Activated T-cell treated with anti-CD3 and anti-CD28 coated beads, Interleukin-2, amount 50 U/mL, for 72 hours (primary cell): ENCODE results near the gene SUPT20H. TPM values are rescaled to one million over a fixed set of nuclear protein-coding genes. Genes with fewer than 3 reads are reported as not detected.

Experiments
- ATAC-seq, 2 donors: fragments of 150-1000 bp; cut with Tn5 transposase; replicated peaks in 1 of 2; 2 replicates each; pipeline ENCODE4 v1.10.0; 2021; ENCODE audit warnings: moderate library complexity in 2 of 2, mild to moderate bottlenecking in 1 of 2
- DNase-seq, 2 donors: peaks; one replicate each; pipeline ENCODE4 v3.0.0; 2021 to 2022; ENCODE audit warnings: mixed read lengths in 1 of 2
- H3K27ac Mint-ChIP-seq: one replicate; pipeline ENCODE4 v1.8.0; 2022; ENCODE audit warnings: mild to moderate bottlenecking, moderate library complexity, mixed read lengths
- H3K27me3 Mint-ChIP-seq: one replicate; pipeline ENCODE4 v1.8.0; 2022; ENCODE audit warnings: low read depth, mixed read lengths
- H3K36me3 Mint-ChIP-seq, 2 donors: one replicate each; pipeline ENCODE4 v1.8.0; 2022; ENCODE audit warnings: mixed read lengths in 2 of 2, mild to moderate bottlenecking in 1 of 2; ENCODE audit not compliant: insufficient read depth in 2 of 2
- H3K4me1 Mint-ChIP-seq: one replicate; pipeline ENCODE4 v1.8.0; 2022; ENCODE audit warnings: low read depth, mixed read lengths
- H3K4me3 Mint-ChIP-seq, 2 donors: one replicate each; pipeline ENCODE4 v1.8.0; 2022; ENCODE audit warnings: mild to moderate bottlenecking in 2 of 2, mixed read lengths in 2 of 2, moderate library complexity in 2 of 2
- H3K9me3 Mint-ChIP-seq, 2 donors: one replicate each; pipeline ENCODE4 v1.8.0; 2022; ENCODE audit warnings: mixed read lengths in 2 of 2
- total RNA-seq, 2 donors: library from RNA; stranded (reverse); gene quantifications; one replicate each; pipeline ENCODE4 v1.2.3, GENCODE V29; 2022

Gene SUPT20H
- total RNA-seq, 2 donors from 2014 or later = 76.6 to 89.6 TPM

DNA sequence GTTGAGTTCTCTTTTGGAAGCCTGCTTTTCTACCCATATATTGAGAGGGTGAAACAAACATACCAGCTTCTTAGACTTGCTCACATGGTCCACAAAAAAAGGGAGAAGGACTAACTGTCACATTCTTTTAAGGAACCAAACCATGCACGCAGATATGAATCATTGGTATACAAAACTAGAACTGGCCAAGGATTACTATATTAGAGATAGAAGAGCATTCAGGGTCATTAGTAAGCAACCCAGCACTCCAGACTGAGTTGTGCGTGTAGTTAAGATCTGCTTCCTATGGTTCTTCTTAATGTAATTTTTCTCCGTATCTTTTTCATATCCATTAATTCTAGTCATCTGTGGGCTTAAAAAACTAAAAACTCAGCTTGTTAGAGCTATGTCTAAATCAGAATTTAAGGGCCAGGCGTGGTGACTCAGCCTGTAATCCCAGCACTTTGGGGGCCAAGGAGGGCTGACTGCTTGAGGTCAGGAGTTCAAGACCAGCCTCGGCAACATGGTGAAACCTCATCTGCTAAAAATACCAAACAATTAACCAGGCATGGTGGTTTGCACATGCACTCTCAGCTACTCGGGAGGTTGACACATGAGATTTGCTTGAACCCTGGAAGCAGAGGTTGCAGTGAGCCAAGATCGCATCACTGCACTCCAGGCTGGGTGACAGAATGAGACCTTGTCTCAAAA lies 80.0 kb downstream of the SUPT20H start:
- Mint-ChIP-seq H3K36me3 (peaks cover 6 to 18% of the 10 kb centered on the region in 2 donors), H3K4me3 (no peak overlapping the region), H3K4me1 (no peaks in the 10 kb centered on the region), H3K9me3 (peaks cover 0 to 2% of the 10 kb centered on the region in 2 donors), H3K27me3 (no peaks in the 10 kb centered on the region), H3K27ac (no peak overlapping the region)
- ATAC-seq (no peak), DNase-seq (no peak)

DNA sequence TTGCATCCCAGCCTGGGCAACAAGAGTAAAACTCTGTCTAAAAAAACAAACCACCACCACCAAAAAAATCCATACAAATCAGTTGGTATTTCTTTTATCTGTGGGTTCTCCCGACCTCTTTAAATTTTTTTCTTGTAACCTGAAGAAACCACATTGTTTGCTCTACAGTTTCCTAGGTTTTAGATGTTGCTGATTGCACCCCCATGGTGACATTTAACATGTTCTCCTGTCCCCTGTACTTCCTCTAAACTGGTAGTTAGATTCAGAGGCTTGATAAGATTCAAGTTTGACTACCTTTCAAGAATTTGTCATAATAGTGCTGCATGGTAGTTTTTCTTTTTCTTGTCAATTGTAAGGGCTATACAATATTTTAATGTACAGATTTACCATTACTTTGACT lies 84.3 kb downstream of the SUPT20H start:
- H3K27ac Mint-ChIP-seq = no peak overlapping the region

DNA sequence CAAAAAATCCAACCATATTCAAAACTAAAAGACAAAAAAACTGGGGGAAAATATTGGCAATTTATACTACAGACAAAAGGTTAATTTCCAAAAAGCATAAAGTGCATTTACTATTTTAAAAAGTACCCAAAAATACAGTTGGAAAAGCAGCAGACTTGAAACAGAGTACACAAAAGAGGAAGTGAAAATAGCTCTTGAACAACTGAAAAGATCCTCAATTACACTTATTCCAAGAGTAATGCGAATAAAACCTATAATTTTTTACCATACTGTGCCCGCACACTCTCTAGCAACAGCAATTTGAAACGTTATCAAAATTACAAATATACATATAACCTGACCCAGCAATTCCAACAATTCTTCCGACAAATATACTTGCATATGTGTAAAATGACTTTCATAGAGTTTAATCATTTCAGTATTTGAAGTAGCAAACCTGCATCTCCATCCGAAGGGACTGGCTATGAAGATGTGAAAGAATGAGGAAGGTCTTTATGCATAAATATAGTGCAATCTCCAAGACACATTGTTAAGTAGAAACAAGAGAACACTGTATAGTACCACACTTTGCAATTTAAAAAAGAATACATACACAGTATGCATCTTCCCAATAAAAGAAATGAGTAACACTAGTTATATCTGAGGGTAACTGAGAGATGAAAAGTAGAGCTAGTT lies 85.7 kb downstream of the SUPT20H start:
- peaks cover 10 to 32% of the 10 kb centered on the region in 2 donors for H3K36me3 Mint-ChIP-seq
- peaks cover 0 to 2% of the 10 kb centered on the region in 2 donors for H3K9me3 Mint-ChIP-seq
- H3K4me3 Mint-ChIP-seq = no peak overlapping the region
- no peak for ATAC-seq
- no peaks in the 10 kb centered on the region for H3K27me3 Mint-ChIP-seq
- DNase-seq = no peak
- no peaks in the 10 kb centered on the region for H3K4me1 Mint-ChIP-seq
- H3K27ac Mint-ChIP-seq = peak overlapping the region; percentile 18

More for the DNA sequence above, 84.3 kb downstream of the SUPT20H start:
- Mint-ChIP-seq H3K9me3 (peaks cover 0 to 2% of the 10 kb centered on the region in 2 donors), H3K27me3 (no peaks in the 10 kb centered on the region), H3K4me3 (no peak overlapping the region), H3K36me3 (peaks cover 10 to 28% of the 10 kb centered on the region in 2 donors), H3K4me1 (no peaks in the 10 kb centered on the region)
- no peak for ATAC-seq
- no peak for DNase-seq

DNA sequence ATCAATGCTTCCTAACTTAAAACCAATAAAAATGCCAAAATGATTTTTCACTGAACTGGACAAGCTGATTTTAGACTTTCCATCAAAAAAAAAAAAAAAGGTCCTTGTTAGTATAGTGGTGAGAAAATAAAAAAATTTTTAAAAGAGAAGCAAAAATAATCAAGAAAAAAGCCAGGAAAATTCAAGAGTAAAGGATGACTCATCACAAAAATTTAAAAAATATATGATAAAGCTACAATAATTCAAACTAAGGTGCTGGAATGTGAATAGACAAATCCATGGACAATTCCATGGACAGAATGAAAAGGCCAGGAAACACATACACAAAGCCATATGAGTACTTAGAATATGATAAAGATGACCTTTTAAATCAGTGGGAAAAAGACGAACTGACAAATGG lies 86.5 kb downstream of the SUPT20H start:
- H3K27me3 Mint-ChIP-seq = no peaks in the 10 kb centered on the region

DNA sequence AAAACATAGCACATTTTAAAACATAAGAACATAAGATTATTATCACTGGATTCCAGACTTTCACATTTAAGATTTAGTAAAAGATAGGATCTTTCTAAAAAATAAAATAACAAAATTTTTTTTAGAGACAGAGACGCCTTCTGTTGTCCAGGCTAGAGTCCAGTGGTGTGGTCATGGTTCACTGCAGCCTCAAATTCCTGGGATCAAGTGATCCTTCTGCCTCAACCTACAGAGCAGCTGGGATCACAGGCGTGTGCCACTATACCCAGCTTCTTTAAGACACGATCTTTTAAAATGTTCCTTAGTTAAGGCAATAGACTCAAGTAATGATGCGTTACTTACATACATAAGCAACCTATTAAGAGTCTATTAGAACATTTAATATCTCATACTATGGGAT lies 93.1 kb downstream of the SUPT20H start:
- DNase-seq = no peak
- Mint-ChIP-seq H3K9me3 (no peaks in the 10 kb centered on the region), H3K36me3 (peaks cover 9 to 23% of the 10 kb centered on the region in 2 donors), H3K4me3 (no peak overlapping the region), H3K27me3 (no peaks in the 10 kb centered on the region), H3K4me1 (peaks cover 6% of the 10 kb centered on the region), H3K27ac (no peak overlapping the region)
- ATAC-seq = no peak

More for the DNA sequence above, 86.5 kb downstream of the SUPT20H start:
- DNase-seq (no peak), ATAC-seq (no peak)
- Mint-ChIP-seq H3K27ac (peak overlapping the region; percentile 42), H3K36me3 (peaks cover 10 to 32% of the 10 kb centered on the region in 2 donors), H3K9me3 (peaks cover 0 to 2% of the 10 kb centered on the region in 2 donors), H3K4me3 (no peak overlapping the region), H3K4me1 (no peaks in the 10 kb centered on the region)

DNA sequence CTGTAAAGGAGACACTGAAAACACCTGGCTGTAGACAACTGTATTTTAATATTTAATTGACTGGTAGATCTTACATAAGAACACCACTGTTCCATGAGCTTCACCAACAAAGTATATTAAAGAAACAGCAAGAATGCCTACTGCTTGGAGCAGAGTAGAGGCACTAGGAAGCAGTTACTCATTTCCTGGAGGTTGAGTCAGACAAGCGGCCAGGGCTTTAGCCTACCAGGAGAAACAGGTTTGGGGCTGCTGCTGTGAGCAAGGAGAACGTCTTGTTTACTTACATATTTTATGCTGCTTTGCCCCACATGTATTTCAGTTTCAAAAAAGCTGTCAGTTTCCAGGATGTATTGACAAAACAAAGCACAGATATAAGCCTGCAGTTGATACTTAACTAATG lies 93.7 kb downstream of the SUPT20H start:
- Mint-ChIP-seq H3K4me3 (no peak overlapping the region), H3K27me3 (no peaks in the 10 kb centered on the region), H3K36me3 (peaks cover 9 to 25% of the 10 kb centered on the region in 2 donors), H3K4me1 (peaks cover 6% of the 10 kb centered on the region), H3K9me3 (no peaks in the 10 kb centered on the region), H3K27ac (peak overlapping the region; percentile 9)
- ATAC-seq = peak in 1 of 2 donors; percentile 42
- DNase-seq = no peak

DNA sequence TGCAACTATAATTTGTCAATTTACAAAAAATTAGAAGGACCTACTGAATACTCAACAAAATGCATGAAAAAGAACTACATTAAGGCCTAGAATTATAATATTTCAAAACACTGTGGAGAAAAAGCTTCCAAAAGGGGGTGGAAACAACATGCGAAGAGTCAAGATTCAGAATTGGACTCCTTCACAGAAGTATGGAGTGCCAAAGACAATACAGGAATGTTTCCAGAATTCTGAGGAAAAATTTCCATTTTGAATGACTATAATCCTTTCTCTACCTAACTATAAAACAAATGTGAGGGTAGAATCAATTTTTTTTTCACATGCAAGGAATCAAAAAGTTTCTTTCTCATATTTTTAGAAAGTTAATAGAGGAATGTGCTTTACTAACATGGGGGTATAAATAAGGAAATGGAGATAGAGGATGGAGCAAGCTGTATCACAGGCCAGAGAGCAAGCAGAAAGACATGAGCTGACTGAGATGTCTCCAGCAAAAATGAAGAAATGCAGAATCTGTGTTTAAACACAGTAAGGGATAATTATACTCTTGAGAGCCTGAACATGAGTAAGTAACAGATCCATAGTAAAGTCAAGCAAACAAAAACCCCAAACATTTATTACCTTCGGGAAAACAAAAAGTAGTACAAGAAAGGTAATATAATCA lies 99.9 kb downstream of the SUPT20H start:
- DNase-seq = no peak
- no peaks in the 10 kb centered on the region for H3K27me3 Mint-ChIP-seq
- H3K4me3 Mint-ChIP-seq = no peak overlapping the region
- peaks cover 7 to 18% of the 10 kb centered on the region in 2 donors for H3K36me3 Mint-ChIP-seq
- no peak overlapping the region for H3K27ac Mint-ChIP-seq
- H3K9me3 Mint-ChIP-seq = no peaks in the 10 kb centered on the region
- ATAC-seq = no peak
- H3K4me1 Mint-ChIP-seq = no peaks in the 10 kb centered on the region

Other genes starting within 250 kb of the SUPT20H start
- 10 to 100 TPM; 13.9 to 20.2 TPM for gene RFXAP, start 240.5 kb downstream of the SUPT20H start, total RNA-seq
- not detected for gene SMAD9, start 139.4 kb downstream of the SUPT20H start, total RNA-seq
- 10 to 100 TPM; 31.7 to 38.3 TPM for gene ALG5, start 60.3 kb downstream of the SUPT20H start, total RNA-seq
- 100 to 1,000 TPM; 220 to 268 TPM for gene EXOSC8, start 58.9 kb downstream of the SUPT20H start, total RNA-seq
- gene CSNK1A1L, start 46.0 kb upstream of the SUPT20H start, total RNA-seq = not detected